CD1c-positive myeloid dendritic cell (primary cell): Measurements from ENCODE around the gene LAMA4.
"Not testable (repeated sequence)": the region's sequence is repeated elsewhere in the genome, so short reads cannot be mapped to it uniquely, and the experiment has no call there.

Experiments
- DNase-seq: peaks from one replicate; pipeline ENCODE4 v3.0.0-alpha.2; 2016; ENCODE audit errors: extremely low spot score

The LAMA4 gene

DNA sequence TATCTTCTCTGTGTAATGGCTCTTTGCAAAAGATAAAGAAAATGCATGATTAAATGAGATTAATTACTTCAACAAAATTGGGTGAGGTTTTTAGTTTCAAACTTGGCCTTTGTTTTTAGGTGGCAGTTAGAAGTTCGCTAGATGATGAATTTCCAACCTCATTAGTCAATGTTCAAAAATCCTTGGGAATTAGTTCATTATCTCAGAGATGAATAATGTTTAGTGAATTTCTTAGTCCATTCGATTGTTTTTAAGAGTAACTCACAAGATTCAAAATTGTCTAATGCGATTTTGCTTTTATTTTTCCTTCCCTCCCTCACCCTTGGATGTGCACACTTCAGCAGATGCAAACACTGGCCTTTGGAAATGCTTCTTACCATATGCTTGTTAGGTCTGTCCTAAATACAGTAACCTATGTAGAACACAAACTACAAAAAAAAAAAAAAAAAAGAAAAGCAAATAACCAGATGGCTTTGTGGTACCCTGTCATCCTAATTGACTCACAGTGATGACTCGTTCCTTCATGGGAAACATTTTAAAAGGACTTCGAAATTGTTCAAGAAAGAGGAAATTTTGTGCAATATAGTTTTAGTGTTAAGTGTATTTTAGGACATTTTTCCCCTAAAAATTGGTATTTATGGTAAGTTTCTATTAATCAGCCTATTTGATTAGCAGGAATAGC, 100.3 kb downstream of the LAMA4 start:
- no peak for DNase-seq

DNA sequence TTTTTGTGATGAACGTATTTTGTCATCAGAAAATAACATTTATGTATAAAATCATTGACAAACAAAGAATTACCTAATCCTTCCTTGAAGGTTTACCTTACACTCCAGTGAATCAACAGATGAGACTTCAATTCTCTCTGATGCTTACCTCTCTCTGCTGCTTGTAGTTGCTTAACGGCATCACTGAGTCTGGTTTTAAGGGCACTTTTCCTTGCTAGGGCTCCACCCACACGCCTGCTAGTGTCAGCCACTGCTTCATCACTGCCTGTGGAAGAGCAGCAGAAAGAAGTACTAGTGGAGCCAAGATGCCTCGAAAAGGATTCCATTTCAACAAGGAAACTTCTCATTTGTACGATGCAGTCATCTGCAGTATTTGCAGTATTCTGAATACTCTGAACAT, 104.0 kb downstream of the LAMA4 start:
- DNase-seq: no peak

DNA sequence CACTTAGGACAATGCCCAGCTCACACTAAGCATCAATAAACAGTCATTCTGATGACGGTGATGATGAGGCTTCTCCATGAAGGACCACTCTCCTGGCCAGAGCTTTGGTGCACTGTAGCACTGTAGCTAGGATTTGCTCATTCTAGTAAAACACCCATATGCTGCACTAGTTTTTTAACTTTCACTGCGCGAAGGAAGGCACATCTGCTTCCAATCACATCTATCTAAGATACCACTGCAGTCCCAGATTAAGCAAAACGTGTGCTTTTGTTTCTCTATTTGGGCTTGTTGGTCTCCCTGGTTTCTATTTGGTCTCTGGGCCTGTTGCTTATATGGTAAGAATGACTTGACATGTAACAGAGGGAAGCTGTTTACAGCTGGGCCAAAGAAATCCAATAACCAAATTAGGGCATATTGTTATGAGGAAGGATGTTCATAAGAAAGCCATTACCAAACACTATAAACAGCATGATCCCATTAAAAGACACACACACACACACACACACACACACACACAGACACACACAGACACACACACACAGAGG, 104.6 kb downstream of the LAMA4 start:
- DNase-seq: no peak

DNA sequence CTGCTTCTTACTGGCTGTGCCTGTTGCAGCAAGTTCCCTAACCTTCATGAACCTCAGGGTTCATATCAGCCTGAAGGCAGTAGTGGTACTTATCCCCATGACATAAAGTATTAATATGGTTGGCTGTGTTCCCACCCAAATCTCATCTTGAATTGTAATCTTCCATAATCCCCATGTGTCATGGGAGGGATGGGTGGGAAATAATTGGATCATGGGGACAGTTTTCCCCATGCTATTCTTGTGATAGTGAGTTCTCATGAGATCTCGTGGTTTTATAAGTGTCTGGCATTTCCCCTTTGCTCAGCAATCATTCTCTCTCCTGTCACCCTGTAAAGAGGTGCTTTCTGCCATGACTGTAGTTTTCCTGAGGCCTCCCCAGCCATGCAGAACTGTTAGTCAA, 105.1 kb downstream of the LAMA4 start:
- no peak for DNase-seq

DNA sequence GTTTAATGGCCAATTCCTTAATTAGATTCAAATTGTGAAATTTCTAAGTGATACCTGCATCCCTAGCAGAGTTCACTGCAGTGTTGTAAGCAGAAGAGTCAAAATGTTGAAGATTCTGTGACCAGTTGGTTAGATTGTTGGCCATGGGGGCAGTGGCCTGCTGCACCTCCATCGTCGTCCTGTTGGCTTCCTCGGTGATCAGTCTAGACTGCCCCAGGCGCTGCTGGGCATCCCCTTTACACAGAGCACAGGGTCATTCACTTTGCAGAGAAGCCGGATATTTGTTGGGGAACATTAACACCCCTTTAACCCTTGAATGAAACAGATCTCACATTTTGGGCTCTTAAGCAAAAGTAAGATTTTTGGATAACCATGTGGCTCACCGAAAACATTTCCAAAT, 106.3 kb downstream of the LAMA4 start:
- DNase-seq: no peak

DNA sequence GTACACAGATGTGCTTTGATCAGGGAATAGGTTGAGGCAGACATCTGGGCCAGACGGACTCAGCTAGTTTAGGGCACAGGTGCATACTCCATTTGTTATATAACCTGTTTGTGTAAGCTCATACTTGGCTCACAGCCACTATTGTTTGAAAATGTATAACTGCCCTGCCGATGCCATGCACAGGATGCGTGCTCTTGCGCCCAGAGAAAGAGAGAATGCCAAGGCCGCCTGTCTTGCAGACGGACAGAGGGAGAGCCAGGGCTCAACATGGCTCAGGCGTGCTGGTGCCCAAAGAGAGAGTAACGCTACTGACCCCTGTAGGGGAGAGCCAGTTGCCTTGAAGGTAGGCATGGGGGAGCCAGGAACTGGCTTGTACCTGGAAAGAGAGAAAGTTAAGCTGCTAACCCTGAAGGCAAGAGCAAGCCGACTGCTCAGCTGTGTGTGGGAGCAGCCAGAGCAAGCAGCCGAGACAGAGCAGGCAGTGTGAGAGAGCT, 109.2 kb downstream of the LAMA4 start:
- no peak for DNase-seq

DNA sequence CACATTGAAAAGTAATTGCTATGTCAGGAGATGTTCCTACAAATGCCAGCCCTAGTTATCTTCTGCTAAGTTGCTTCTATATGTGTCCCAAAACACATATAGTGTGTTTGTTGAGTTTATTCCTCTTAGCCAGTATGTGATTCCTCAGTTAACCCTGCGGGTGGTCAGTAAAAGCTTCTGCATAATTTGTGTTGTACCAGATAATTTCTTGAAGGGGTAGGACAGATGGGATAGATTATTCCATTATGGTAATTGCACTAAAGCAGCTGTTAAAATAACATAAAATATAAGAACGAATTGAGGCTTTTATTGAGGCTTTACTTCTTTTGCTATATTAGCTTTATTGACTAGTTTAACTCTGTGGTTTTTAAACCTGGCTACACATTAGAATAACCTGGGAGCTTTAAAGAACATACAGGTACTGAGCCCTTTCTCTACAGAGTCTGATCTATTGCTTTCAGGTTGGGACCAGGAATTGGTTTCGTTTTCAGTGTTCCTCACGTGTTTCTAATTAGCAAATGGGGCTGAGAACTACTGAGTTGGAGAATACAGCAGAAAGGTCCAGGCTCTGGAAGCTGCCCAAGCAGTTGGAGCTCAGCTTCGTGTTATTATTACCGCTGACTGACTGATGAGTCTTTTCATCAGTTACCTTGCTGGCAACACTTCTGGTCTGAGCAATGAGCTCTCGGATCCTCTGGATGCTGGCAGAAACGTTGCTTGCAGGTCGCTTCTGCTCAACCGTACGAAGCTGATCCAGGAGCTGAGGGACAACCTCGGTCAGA, 110.0 kb downstream of the LAMA4 start:
- no peak for DNase-seq

DNA sequence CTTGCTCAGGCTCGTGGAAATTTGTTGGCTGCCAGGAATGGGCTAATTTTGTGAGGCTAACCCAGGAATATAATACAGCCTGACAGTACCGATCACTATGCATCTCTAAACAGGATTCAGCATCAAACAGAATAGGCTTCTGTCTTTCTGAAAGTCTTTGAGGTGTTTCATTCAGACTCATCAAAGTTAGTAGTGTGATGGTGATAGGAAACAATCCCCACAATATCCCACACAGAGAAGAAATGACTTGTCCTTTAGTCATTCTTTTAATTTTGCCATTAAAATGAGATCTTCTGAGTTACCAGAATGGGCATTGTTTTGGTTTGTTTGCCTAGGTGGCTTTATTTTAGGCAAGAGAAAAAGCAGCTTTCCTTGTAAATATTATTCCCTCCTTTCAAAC, 112.7 kb downstream of the LAMA4 start:
- DNase-seq: no peak

DNA sequence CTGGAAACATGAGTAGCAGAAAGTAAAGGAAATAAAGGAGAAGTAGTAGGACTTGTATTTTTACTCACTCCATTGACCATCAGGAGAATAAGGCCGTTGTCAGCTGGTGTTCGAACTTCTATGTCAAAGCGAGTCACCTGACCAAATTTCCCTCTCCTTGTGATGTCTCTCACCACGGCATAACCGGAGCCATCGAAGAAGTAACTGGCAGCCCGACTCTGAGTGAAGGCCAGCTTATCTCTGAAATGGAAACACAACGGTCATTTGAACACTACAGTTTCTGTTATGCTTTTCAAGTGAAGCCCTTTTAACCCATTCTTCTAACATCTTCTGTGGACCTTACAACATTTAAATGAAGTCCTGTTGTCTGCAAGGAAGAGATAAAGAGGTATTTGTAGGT, 115.3 kb downstream of the LAMA4 start:
- DNase-seq: no peak

DNA sequence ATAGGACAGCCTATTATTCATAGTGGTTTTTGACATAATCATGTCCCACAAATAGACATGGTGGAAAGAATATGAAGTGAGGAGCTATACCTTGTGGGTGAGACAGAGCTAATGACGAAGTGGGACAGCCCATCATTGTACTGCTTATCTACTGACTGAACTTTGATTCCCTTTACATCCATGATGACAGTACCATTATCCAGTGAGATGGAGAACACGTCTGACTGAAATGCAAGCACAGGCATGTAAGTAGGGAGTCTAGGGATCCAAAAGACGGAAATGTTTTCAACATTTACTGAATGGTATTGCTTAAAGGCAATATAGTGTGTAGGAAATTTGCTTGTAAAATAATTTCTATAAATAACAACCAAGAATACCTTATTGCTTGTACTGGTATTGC, 123.5 kb downstream of the LAMA4 start:
- no peak for DNase-seq

DNA sequence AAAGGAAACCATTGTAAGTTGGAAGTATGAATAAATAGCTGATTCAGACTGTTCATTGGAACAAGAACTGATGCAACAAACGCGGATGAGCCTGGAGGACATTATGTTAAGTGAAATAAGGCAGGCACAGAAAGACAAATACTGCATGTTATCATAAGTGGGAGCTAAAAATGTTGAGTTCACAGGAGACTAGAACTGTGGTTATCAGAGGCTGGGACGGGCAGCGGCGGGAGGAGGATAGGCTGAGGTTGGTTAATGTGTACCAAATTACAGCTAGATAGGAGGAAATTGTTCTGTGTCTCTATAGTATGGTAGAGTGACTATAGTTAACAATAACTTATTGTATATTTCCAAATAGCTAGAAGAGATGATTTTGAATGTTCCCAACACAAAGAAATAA, 126.2 kb downstream of the LAMA4 start:
- DNase-seq: no peak

DNA sequence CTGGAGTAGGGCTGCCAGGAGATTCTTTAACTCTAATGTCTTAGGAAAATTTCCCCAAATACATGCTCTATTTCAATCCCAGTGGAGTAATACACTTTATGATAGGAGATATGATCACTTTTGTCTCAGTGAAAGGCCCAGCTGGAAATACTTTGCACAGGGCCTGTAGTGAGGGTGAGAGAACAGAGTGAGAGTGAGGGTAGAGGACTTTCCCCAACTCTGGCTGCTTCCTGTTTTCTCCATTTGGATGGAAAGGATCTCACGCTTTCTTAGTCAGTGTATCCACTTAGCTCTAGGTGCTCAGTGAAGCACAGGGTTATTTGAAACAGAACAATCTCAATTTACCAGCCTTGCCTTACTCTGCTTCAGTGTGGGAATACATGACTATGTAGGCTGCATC, 130.4 kb downstream of the LAMA4 start:
- no peak for DNase-seq

DNA sequence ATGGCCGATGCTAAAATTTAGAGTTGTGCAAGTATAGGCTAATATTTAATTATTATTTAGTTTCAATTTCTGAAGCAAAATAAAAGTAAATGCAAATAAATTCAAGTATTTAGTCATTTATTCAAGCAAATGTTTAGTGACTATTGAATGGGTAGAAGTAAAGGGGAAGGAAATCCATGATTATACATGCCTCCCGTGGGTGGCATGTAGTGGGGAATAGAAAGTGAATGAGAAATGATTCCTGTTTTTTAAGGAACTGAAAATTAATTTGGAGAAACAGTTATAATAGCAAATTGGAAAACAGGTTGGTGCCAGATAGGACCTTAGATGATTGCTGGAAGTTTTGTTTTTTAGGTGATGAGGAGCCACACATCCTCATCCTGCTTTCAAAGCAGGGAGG, 131.6 kb downstream of the LAMA4 start:
- peak; percentile 82 for DNase-seq

DNA sequence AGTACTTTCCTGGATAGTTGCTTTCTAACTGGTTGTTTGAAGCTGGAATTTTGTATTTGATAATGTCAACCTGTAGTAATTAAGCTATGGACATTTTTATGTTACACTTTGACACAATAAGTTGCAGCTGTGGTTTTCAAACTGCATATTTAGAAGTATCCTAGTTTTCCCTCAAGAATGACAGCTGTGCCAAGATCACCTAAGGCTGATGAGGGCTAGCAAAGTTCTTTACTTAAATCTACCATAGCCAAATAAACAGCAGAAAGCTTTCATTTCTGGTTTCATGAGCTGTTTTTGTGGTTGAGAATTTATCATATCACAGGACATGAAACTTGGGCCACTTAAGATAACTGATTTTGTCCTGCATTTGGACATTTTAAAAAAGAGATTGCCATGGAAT, 136.3 kb downstream of the LAMA4 start:
- DNase-seq: no peak

DNA sequence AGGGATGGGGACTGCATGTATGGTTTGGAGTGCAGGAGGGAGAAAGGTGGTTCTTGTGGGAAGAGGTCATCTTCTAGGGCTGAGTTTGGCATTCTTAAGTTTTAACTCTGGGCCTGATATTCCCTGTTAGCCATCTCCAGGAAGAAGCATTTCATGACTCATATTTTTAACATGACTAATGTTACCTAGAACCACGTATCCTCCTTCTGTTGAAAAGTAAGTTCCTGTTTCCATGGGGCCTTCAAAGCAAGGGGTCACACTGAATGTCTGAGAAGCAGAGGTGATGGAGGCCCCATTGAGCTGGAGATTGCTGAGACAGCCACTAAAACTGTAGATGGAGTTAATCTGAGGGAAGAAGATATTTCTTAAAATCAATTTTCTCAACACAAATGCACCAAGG, 136.8 kb downstream of the LAMA4 start:
- DNase-seq: peak; percentile 56

DNA sequence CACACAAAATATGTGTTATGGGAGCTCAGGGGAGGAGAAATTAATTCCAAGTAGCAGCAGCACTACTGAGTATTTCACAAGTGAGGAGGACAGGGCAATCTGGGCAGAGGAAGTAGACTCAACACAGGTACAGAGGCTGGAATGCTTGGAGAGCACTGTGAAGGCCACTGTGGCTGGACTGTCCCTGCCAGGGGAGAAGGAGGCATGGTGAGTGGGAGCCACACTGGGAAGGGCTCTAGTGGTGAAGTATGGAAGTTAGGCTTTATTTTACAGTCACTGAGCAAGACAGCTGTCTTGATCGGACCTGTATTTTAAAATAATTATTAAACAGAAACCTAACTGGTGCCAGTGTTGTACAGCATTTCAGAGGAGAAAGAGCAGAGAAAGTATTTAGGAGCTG, 138.1 kb downstream of the LAMA4 start:
- no peak for DNase-seq

DNA sequence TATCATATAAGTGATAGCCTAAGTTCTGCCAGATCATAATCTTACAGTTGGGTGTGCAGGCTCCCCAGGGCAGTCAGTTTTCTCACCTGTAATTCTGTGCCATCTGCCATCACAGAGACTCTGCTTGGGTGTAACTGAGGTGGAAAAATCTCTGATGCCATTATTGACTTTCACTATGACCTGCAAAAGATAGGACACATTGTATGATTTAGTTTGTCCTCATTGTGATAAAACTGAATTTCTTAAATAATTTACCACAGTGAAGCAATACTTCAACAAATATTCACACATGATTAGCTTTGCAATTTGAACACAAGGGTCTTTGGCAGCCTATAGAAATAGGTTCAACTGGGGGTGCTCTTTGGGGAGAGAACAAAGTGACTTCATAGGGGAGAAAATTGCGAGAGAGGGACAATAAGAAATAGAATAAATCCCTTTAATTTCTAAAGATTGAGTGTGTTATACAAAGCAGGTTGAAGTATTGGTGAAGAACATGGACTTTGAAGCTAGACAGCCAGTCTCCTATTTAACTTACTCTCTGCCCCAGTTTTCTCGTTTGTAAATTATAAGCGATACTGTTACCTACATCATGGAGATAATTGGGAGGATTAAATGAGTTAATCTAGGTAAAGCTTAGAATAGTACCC, 139.7 kb downstream of the LAMA4 start:
- no peak for DNase-seq

DNA sequence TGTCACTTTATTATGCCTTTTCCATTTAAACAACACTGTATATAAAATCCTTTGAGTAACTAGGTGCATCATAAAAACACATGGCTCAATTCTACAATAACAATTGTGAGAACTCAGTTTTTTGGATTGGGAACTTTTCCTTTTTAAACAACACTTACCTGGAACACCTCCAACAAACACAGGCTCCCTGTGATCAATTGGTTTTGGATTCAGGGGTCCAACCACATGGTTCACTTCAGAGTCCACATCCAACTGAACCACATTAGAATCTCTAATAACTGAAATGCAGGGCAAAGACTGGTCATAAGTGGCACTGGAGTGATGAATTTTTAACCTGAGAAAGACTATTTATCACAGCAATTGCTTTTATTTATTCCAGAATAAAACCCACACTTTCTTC, 140.4 kb downstream of the LAMA4 start:
- DNase-seq: no peak

DNA sequence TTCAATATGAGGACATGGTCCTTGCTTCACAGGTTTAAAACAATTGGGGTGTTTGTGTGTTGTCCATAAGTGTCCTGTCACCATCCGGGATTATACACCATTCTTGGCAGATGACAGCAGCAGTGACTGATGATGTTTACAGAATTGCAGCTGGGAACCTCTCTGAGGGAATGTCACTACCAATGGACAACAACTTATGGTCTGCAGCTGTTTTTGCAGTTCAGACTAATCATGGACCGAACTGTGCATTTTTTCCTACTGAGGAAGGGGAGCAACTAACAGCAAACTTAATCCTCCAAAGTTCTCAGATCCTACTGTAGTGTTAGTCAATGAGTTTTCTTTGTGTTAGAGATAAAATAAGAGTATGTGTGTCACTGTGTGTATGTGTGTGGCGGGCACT, 140.9 kb downstream of the LAMA4 start:
- DNase-seq: no peak

DNA sequence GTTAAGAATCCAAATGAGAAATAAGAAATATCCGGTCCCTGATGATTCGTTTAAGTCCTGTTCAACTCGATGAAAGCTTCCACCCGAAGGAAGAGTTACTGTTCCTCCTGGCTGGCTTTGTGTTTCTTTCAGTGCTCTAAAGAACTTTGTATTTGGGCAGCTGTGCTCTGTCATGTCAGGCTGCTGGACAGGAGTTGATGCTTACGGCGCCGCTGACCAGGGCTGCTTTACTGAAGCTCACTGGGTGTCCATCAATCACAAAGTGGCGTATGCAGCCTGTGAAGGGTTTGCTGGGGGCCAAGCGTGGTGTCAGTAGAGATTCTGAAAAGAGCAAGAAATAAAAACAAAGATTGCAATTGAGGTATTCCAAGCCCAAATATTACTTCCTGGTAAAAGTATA, 145.1 kb downstream of the LAMA4 start:
- DNase-seq: no peak

DNA sequence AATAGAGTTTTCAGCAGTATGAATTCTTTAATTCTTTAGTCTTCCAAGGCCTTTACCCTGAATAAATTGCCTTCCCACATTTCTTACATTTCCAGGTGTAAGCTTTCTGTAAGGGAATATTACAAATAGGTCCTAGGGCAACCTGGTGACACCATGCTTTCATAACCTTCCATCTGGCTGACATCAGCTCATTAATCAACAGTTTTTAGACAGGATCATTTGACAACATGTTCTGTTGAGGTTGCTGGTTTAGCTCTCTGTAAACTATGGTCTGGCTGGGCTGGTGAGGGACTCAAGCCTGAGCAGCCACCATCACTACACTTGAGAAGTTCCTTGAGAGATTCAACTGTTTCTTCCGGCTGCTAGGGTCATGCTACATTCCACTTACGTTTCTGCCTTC, 147.8 kb downstream of the LAMA4 start:
- no peak for DNase-seq

DNA sequence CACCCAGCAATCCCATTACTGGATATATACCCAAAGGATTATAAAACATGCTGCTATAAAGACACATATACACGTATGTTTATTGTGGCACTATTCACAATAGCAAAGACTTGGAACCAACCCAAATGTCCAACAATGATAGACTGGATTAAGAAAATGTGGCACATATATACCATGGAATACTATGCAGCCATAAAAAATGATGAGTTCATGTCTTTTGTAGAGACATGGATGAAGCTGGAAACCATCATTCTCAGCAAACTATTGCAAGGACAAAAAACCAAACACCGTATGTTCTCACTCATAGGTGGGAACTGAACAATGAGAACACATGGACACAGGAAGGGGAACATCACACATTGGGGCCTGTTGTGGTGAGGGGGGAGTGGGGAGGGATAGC, 148.3 kb downstream of the LAMA4 start:
- DNase-seq: not testable (repeated sequence)

DNA sequence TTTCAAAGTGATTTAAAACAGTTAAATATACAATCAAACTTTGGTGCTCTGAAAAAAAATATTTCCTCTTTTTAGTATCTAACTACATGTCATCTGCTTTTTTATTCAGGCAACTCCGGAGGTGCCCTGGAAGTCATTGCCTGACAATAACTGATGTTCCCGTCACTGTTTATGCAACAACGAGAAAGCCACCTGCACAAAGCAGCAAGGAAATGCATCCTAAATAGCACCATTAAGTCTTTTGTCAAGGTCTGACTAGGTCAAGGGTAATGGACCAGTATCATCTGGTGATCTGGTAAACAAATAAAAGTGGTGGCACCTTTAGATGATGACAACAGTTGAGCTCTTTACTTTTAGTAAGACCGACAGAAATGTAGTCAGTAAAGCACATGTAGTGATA, 153.8 kb downstream of the LAMA4 start:
- DNase-seq: no peak
